ENCODE results near the gene MTMR6.

Gene MTMR6

GRCh38 chr13:25214491-25215252 lies 72.6 kb downstream of the MTMR6 start:
- peak; percentile 30 for TF ChIP-seq CTCF (conservative IDR thresholded peaks at IDR 0.05; ENCODE audit: low read depth, low read length)
- DNase-seq (ENCODE audit: low read depth) = peak; percentile 37
- H3K4me3 ChIP-seq (ENCODE audit: low read depth, low read length) = no peak overlapping the region

- DNase-seq (ENCODE audit: low read depth) = no peak
- no peak for TF ChIP-seq CTCF (conservative IDR thresholded peaks at IDR 0.05; ENCODE audit: low read depth, low read length)
- H3K4me3 ChIP-seq (ENCODE audit: low read depth, low read length) = no peak overlapping the region
These were observed 73.6 kb downstream of the MTMR6 start for GRCh38 chr13:25213715-25214114.

- H3K4me3 ChIP-seq (ENCODE audit: low read depth, low read length) = no peak overlapping the region
- TF ChIP-seq CTCF (conservative IDR thresholded peaks at IDR 0.05; ENCODE audit: low read depth, low read length) = no peak
- DNase-seq (ENCODE audit: low read depth) = no peak
These were observed 76.3 kb downstream of the MTMR6 start for GRCh38 chr13:25210842-25211569.

- no peak for TF ChIP-seq CTCF (conservative IDR thresholded peaks at IDR 0.05; ENCODE audit: low read depth, low read length)
- no peak for DNase-seq (ENCODE audit: low read depth)
- H3K4me3 ChIP-seq (ENCODE audit: low read depth, low read length) = no peak overlapping the region
These were observed 79.9 kb downstream of the MTMR6 start for GRCh38 chr13:25207291-25207810.

- no peak for DNase-seq (ENCODE audit: low read depth)
- H3K4me3 ChIP-seq (ENCODE audit: low read depth, low read length) = no peak overlapping the region
- TF ChIP-seq CTCF (conservative IDR thresholded peaks at IDR 0.05; ENCODE audit: low read depth, low read length) = no peak
These were observed 82.4 kb downstream of the MTMR6 start for GRCh38 chr13:25204863-25205262.

- no peak for DNase-seq (ENCODE audit: low read depth)
- no peak overlapping the region for H3K4me3 ChIP-seq (ENCODE audit: low read depth, low read length)
- TF ChIP-seq CTCF (conservative IDR thresholded peaks at IDR 0.05; ENCODE audit: low read depth, low read length) = no peak
These were observed 84.1 kb downstream of the MTMR6 start for GRCh38 chr13:25203127-25203740.
